ENCODE results near the gene TMEM236. TPM values are rescaled to one million over a fixed set of nuclear protein-coding genes. Genes with fewer than 3 reads are reported as not detected.

The TMEM236 gene
- total RNA-seq, 4 donors from 2014 or later = 0.34 to 1.2 (median 0.89) TPM

DNA sequence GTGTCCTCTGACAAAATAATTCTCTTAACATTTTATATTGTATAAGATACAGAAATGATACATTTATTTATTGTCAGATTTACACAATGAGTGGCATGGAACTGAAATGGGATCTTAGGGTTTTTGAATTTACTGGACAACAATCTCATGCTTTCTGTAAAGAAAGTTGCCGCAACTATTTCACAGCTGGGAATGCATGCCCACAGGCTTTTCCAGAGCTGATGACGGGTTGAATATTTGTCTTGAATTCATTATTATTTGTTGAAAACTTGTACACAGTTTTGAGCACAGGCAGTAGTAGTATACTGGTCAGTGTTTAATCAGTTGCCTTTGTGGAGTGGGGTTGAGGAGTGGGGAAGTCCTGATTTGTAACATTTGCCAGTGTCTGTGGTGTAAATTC is 36.6 kb downstream of the TMEM236 start:
- no peak for DNase-seq (ENCODE audit: extremely low spot score)
- Histone ChIP-seq H3K36me3 (no peaks in the 10 kb centered on the region), H3K27ac (replicated peaks in 1 of 4) (no peak overlapping the region), H3K4me3 (no peak overlapping the region), H3K4me1 (peaks cover 0 to 4% (median 2%) of the 10 kb centered on the region in 4 donors), H3K27me3 (no peaks in the 10 kb centered on the region), H3K9me3 (no peaks in the 10 kb centered on the region)
- WGBS = 85% methylated on average over 2 of the region's 2 CpGs
- intact Hi-C loops (cut with DNase I) = no loop called here
- no peak for TF ChIP-seq EP300 (IDR thresholded peaks at IDR 0.05)
- TF ChIP-seq POLR2A (IDR thresholded peaks at IDR 0.05; ENCODE audit: low read depth) = no peak
- TF ChIP-seq POLR2AphosphoS5 (IDR thresholded peaks at IDR 0.05) = no peak
- TF ChIP-seq, protein P1, sequence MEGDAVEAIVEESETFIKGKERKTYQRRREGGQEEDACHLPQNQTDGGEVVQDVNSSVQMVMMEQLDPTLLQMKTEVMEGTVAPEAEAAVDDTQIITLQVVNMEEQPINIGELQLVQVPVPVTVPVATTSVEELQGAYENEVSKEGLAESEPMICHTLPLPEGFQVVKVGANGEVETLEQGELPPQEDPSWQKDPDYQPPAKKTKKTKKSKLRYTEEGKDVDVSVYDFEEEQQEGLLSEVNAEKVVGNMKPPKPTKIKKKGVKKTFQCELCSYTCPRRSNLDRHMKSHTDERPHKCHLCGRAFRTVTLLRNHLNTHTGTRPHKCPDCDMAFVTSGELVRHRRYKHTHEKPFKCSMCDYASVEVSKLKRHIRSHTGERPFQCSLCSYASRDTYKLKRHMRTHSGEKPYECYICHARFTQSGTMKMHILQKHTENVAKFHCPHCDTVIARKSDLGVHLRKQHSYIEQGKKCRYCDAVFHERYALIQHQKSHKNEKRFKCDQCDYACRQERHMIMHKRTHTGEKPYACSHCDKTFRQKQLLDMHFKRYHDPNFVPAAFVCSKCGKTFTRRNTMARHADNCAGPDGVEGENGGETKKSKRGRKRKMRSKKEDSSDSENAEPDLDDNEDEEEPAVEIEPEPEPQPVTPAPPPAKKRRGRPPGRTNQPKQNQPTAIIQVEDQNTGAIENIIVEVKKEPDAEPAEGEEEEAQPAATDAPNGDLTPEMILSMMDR (IDR thresholded peaks at IDR 0.05) = no peak

DNA sequence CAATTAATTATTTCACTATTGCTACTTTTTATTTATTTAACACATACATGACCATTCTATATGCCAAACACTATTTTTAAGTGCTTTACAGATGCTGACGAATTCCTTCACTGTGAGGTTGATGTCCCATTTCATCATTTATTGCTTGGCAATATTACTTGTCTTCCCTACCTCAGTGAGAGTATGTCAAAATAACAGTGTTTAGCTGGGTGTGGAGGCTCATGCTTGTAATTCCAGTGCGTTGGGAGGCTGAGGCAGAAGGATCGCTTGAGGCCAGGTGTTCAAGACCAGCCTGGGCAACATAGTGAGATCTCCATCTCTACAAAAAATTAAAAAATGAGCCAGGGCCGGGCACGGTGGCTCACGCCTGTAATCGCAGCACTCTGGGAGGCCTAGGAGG is 37.4 kb downstream of the TMEM236 start:
- intact Hi-C loops (cut with DNase I) = no loop called here
- TF ChIP-seq EP300 (IDR thresholded peaks at IDR 0.05) = no peak
- no peaks in the 10 kb centered on the region for H3K27me3 ChIP-seq
- H3K4me3 ChIP-seq = no peak overlapping the region
- H3K4me1 ChIP-seq = peaks cover 0 to 4% (median 0%) of the 10 kb centered on the region in 4 donors
- 96% methylated on average over 7 of the region's 7 CpGs for WGBS
- no peaks in the 10 kb centered on the region for H3K9me3 ChIP-seq
- no peak for DNase-seq (ENCODE audit: extremely low spot score)
- no peak overlapping the region for H3K27ac ChIP-seq (replicated peaks in 1 of 4)
- no peaks in the 10 kb centered on the region for H3K36me3 ChIP-seq

DNA sequence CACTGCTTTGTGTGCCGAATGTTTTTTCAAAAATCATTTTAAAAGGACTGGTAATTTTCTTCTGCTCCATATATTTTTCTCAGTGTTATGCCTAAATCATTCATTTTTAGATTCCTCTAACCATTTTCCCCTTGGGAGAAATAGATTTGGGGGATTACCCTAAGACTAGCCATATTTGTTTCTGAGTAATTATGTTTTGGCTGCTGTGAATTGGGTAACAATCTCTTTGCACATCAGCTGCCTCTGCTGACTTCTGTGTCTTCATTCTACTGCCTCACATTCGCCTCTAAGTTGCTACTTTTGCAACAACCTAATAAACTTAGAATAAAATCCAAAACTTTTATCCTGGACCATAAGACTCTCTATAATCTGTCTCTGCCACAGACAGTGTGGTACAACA is 38.6 kb downstream of the TMEM236 start:
- DNase-seq (ENCODE audit: extremely low spot score) = no peak
- no peaks in the 10 kb centered on the region for H3K36me3 ChIP-seq
- H3K27me3 ChIP-seq = no peaks in the 10 kb centered on the region
- TF ChIP-seq, protein P1 (IDR thresholded peaks at IDR 0.05) = no peak
- TF ChIP-seq POLR2A (IDR thresholded peaks at IDR 0.05; ENCODE audit: low read depth) = no peak
- no peak for TF ChIP-seq POLR2AphosphoS5 (IDR thresholded peaks at IDR 0.05)
- no peak for TF ChIP-seq EP300 (IDR thresholded peaks at IDR 0.05)
- WGBS = 86% methylated on average over 2 of the region's 2 CpGs
- no peaks in the 10 kb centered on the region for H3K9me3 ChIP-seq
- no peak overlapping the region for H3K27ac ChIP-seq (replicated peaks in 1 of 4)
- no peak overlapping the region for H3K4me3 ChIP-seq
- intact Hi-C loops (cut with DNase I) = no loop called here
- H3K4me1 ChIP-seq = peaks cover 0 to 4% (median 0%) of the 10 kb centered on the region in 4 donors

DNA sequence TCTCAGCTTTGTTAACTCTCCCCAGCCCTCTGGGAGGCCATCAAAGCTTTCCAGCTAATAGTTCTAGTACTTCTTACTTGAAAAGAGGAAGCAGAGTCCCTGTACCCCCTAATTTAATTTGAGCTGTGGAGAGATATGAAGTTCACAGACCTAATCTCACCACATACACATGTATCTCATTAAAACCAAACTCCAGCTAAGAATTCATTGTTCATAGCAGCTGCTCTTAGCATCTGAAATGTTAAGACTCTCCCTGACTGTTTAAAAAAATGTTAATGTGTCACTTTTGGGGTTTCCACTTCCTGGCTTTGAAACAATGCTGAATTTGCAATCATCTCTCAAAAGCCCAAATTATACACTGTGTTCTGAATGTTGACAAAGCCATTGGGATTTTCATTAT is 41.0 kb downstream of the TMEM236 start:
- no peak overlapping the region for H3K27ac ChIP-seq (replicated peaks in 1 of 4)
- no peaks in the 10 kb centered on the region for H3K9me3 ChIP-seq
- H3K36me3 ChIP-seq = no peaks in the 10 kb centered on the region
- H3K4me3 ChIP-seq = no peak overlapping the region
- H3K27me3 ChIP-seq = no peaks in the 10 kb centered on the region
- TF ChIP-seq, protein P1 (IDR thresholded peaks at IDR 0.05) = no peak
- no peak for TF ChIP-seq EP300 (IDR thresholded peaks at IDR 0.05)
- no peak for TF ChIP-seq POLR2AphosphoS5 (IDR thresholded peaks at IDR 0.05)
- TF ChIP-seq POLR2A (IDR thresholded peaks at IDR 0.05; ENCODE audit: low read depth) = no peak
- intact Hi-C loops (cut with DNase I) = no loop called here
- no peaks in the 10 kb centered on the region for H3K4me1 ChIP-seq
- DNase-seq (ENCODE audit: extremely low spot score) = no peak

DNA sequence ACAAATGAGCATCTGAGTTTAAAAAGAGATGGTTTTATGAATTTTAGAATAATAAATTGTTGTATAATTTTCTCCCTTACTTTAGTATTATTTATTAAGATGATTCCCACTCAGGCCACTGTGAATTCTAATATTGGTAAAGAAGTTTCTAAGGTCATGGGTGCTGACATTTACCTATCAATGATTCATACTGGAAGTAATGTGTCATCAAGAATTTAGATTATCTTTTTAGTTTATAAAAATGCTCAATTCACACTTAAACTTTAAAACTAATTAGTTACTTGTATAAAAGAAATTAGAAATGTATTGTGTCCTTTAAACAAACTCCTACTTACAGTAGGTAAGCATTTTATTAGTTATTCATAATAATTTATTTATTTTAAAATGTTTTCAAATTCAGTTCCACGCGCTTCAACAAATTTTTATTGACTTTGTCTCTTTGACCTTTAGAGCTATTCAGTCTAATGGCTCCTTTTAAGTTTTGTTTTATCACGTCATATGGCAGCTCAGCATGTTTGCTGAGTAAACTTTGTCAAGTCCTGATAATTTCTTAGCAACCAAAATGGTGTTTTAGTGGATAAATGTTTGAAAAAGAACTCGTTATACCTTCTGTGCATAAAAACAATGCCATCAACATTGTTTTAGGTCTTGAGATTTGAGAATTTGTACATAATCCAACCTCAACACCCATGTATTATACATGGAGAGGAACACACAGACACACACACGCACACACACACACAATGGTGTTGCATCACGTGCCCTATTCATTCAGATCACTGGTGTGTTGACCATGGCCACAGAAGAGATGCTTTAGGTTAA is 42.0 kb downstream of the TMEM236 start:
- DNase-seq (ENCODE audit: extremely low spot score) = no peak
- TF ChIP-seq POLR2AphosphoS5 (IDR thresholded peaks at IDR 0.05) (no peak), POLR2A (IDR thresholded peaks at IDR 0.05; ENCODE audit: low read depth) (no peak), EP300 (IDR thresholded peaks at IDR 0.05) (no peak)
- TF ChIP-seq, protein P1 (IDR thresholded peaks at IDR 0.05) = no peak
- H3K27me3 ChIP-seq = no peaks in the 10 kb centered on the region
- H3K4me1 ChIP-seq = no peaks in the 10 kb centered on the region
- H3K27ac ChIP-seq (replicated peaks in 1 of 4) = no peak overlapping the region
- no peaks in the 10 kb centered on the region for H3K9me3 ChIP-seq
- no peaks in the 10 kb centered on the region for H3K36me3 ChIP-seq
- WGBS = 93% methylated on average over 6 of the region's 6 CpGs
- no peak overlapping the region for H3K4me3 ChIP-seq
- intact Hi-C loops (cut with DNase I) = no loop called here
